PC-9 (cell line): ENCODE data around the gene NKX2-1.

Experiments
- CTCF ChIP-seq: fragments of 200-600 bp; sonication (generic); conservative IDR thresholded peaks from 2 replicates; pipeline ENCODE4 v1.6.1; 2017; ENCODE audit warnings: mixed run types, antibody characterized with exemption, mild to moderate bottlenecking, moderate library complexity
- EZH2 ChIP-seq: fragments of 200-600 bp; sonication (generic); IDR thresholded peaks from 2 replicates; pipeline ENCODE4 v1.8.0; 2017; ENCODE audit warnings: antibody characterized with exemption, low read depth

GRCh38 chr14:36514278-36515104, 5.5 kb downstream of the NKX2-1 start:
- TF ChIP-seq CTCF (no peak), EZH2 (no peak)
